ENCODE measurements around the gene PCED1B.
A peak's percentile ranks its signal among the peaks of the same experiment; 100 is the strongest.
"Not testable (repeated sequence)": the region's sequence is repeated elsewhere in the genome, so short reads cannot be mapped to it uniquely, and the experiment has no call there.

The PCED1B gene

DNA sequence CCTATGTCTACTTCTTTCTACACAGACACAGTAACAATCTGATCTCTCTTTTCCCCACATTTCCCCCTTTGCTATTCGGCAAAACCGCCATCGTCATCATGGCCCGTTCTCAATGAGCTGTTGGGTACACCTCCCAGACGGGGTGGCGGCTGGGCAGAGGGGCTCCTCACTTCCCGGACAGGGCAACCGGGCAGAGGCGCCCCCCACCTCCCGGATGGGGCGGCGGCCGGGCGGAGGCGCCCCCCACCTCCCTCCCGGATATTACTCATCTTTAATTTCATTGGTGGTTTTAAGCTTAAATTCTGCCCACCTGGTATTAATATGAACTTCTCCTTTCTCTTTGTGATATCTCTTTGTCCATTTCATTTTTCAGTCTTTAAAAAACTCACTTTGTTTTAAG lies 90.9 kb downstream of the PCED1B start:
- not testable (repeated sequence) for DNase-seq

DNA sequence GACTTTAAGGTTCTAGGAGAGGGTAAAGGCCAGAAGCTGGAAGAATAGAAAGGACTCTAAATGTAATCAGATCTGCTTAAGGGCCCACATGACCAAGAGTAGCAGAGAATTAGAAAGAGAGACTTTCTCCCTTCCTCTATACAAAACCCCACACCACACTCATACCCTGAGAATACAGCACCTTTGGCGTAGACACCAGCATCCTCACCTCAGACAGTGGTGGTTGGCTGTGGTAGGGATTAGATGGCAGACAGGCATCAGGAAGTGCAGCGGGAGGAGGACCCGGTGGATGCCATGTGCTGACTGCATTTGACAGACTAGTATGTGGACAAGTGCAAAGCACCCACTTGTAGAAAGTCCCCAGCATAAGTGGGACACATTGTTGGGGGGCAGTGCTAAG lies 98.6 kb downstream of the PCED1B start:
- DNase-seq: no peak

DNA sequence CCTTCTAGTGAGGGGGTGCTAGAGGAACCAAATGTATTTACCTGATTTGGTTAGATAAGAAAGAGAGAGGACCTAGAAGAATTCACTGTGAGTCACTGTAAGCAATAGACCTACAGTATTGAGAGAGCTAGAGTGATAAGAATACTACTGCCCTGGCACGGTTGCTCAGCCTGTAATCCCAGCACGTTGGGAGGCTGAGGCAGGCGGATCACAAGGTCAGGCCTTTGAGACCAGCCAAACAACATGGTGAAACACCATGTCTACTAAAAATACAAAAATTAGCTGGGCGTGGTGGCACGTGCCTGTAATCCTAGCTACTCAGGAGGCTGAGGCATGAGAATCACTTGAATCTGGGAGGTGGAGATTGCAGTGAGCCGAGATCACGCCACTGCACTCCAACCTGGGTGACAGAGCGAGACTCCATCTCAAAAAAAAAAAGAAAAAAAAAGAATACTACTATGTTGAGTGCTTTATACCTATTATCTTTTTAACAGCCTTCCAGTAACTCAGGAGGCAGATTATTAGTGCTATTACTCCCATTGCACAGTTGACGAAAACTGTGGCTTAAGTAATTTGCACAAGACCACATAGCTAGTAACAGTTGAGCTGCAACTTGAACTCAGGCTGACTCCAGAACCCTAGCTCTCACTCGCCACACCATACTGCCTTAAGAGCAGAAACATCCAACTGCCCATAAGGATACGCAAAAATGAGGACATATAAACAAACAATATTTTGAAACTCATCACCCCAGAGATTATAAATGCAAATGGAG lies 102.9 kb downstream of the PCED1B start:
- DNase-seq: not testable (repeated sequence)

DNA sequence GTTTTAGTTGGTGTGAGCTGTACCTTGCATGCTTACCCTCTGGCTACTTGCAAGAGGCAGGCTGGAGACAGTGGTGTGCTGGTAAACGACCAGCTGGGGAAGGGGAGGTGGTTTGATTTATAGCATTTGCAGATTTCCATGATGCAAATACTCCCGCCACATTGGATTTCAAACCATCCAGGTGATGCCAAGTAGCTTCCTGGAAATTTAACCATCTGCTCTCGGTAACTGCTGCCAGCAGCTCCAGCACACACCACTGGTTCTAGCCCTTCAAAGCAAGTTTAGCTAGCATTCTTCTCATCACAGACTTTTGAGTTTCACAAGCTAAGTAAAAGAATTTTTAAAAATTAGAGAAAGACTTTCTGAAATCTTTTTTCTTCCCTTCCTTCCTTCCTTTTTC lies 104.8 kb downstream of the PCED1B start:
- DNase-seq: no peak

DNA sequence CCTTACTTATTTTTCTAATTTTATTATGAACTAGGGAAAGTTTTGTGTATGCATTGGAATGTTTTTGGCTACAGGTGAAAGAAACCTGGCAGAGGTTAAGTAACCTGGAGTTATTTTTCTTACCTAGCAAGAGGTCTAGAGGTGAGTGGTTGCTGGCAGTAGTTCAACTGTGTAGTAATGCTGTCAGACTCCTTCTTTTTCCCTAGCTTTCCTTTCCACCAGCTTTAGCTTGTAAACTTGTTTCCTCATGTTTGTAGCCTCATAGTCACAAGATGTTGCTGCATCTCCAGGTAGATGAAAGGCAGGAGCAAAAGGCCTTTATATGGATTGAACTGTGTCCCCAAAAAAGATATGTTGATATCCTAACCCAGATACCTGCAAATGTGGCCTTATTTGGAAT lies 105.4 kb downstream of the PCED1B start:
- no peak for DNase-seq

DNA sequence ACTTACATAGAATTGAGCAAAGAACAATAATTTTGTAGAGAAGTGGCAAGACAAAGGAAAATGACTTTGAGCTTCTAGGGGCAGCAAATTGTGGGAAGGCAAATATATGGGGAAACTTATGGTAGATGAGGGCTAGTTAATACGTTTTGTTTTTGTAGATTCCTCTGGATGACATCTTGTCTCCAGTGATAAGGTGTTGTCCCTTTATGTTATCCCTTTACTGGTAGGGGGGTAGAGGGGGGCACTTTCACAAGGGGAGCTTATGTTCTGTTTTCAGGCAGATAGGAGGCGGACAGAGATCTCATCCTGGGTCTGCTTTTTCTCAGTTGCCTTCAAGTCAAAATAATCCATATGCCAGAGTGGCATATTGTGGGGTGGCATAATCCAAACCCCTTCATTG lies 106.8 kb downstream of the PCED1B start:
- DNase-seq: no peak

DNA sequence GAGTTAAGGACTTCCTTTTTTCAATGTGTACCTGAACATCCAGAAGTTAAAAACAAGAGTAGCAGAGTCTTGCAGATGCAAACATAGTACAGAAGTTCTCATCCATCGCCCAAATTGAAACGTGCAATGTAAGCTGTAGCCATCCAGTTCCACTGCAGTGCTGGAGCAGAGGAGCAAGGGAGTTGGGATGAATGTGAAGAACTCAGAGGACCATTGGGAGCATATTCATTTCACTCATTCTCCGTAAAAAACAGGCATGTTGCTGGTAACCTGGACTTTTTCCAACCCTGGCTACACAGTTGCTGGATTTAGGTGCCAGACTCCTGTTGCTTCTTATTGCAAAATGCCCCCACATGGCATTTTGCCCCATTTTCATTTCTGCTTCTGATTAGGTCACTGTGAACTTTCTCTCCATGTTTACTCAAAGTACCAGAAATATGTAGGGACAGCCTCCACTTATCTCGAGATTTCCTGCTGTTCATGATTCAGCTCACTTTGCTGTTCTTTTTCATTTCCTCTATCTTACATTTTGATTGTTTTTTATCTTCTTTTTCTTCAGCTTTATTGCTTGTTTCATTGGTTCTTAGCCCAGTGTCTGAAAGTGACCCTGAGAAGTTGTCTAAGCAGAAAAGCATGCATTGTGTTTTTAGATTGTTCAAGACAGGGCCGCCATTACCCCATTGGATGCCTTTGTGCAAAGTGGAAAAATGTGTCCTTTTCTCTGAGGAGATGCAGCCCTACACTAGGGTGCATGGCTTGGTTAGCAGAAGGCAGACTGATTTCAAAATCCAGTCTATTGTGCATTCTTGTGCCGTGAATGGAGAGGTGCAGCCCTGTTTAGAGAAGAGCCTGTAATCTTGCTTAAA lies 109.4 kb downstream of the PCED1B start:
- DNase-seq: peak; percentile 86

DNA sequence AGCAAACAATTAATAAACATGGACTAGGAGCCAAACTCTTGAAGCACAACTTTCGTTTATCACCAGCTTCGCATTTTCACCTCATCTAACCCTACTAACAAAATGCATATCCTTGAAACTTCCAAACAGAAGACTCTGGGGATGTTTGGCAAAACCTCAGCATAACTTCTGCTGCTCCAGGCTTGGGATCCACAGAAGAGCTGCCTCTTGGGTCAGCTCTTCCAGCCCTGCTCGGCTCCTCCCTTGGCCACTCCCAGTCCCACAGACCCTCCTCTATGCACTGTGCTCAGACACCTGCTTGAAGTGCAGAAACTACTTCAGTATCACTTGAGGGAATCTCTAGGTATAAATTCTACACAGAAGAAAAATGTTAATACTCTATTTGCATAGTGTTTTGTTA lies 110.3 kb downstream of the PCED1B start:
- no peak for DNase-seq

DNA sequence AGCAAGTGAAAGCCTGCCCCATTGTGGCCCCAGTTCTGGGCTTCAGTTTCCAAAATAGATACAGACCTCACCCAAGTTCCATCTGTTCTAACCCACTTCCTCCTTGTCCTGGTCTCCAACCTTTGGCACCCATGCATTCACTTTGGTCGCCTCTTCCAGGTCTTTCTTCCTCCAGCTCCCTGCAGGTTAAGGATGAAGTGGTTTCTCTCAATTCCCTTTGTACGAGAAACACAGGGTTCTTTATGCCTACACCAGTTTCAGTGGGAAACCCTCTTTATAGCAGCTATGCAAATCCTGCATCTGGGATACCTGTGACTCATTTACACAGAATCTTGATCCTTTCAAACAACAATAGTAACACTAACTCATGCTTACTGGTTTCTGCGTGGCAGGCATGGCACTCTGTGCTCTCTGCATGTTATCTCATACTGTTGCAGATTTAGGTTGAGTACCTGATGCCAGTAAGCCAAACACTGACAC lies 110.9 kb downstream of the PCED1B start:
- peak; percentile 79 for DNase-seq

DNA sequence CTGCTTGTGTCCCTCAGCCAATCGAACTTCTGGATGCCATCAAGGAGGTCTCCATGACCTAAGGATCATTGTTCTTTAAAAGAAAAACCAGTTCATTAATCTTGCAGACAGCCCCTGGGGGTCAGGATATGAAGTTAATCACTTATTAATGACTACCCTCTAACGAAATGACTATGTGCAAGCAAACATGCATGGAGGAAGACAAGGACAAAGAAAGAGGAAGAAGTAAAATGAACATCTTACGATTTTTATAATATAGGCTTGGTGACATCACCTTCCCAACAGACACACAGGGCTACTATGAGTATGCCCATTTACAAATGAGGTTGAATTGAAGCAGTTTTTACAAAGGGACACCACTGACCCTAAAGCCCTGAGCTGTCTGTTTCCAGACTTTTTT lies 111.5 kb downstream of the PCED1B start:
- no peak for DNase-seq

DNA sequence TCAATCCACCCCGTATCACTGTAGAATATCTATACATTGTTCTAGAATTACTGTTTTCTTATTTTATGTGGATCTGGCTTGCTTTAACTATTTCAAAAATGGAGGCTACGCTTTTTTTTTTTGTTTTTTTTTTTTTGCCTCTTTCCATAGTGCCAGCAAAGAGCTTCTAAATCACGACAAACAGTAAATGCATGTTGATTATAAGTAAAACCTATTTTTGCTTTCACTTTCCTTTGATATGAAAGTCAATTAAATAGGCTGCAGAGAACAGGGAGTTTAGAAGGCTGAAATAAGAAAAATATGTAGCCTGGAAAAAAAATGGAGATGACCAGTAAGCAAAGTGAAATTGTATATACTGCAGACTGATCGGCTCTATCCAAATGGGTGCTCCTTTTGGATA lies 112.6 kb downstream of the PCED1B start:
- DNase-seq: no peak

DNA sequence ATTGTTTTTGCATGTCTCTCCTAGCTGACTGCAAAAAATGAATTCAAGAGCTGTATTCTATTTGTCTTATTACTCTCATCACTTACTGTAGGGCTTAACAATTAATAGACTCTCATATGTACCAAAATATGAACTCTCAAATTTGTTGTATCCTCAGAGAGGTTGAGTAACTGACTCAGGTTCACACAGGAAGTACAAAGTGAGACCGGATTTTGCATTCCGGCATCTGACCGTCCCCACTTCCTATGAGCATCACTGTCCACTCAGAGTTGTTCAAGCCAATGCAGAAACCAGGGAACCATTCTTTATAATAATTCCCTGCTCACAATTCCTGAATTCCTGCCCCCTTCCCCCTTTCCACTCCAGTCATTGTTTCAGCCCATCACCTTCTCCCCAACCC lies 113.6 kb downstream of the PCED1B start:
- no peak for DNase-seq

DNA sequence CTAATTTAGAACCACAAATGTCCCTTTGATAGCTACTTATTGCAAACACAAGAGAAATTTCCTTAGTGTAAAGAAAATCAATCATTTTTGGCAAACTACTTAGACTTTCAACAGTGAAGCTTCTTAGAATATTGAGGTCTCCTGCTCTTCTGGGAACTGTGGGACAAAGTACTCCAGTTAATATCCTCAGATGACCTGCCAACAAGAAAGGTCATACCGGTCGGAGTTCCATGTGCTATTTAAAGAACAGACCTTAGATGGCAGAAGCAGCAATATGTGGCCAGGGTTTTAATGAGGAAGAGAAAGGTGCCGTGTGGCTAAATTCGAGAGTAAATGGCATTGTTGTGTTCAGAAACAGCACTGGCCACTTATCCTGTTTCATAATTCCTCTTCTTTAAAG lies 115.1 kb downstream of the PCED1B start:
- no peak for DNase-seq

DNA sequence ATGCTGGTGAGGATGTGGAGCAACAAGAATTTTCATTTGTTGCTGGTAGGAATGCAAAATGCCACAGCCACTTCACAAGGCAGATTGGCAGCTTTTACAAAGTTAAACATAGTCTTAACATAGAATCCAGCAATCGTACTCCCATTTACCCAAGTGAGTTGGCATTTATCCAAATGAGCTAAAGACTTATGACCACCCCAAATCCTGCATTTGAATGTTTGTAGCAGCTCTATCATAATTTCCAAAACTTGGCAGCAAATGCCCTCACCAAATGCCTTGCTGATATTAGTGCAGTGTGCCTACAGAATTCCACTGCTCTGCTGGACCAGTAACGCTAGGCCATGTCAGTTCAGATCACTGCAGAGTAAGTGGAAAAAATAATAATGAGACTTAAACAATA lies 121.0 kb downstream of the PCED1B start:
- DNase-seq: no peak

DNA sequence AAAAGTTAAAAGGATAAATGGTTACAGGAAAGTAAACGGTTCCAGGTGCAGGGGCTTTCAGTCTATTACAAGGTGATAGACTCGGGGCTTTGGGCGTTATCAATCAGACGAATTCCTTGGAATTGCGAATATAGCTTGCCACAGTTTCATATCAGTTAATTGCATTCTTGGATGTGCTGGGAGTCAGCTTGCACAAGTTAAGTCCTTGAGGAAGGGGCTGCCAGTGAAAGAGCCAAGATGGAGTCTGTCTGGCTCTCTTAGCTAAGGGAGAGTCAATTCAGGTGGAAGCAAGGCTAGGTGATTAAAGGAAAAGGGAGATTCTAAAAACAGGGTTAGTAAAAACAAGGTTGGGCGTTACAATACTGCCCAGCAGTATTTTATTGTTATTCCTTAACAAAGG lies 121.8 kb downstream of the PCED1B start:
- not testable (repeated sequence) for DNase-seq

DNA sequence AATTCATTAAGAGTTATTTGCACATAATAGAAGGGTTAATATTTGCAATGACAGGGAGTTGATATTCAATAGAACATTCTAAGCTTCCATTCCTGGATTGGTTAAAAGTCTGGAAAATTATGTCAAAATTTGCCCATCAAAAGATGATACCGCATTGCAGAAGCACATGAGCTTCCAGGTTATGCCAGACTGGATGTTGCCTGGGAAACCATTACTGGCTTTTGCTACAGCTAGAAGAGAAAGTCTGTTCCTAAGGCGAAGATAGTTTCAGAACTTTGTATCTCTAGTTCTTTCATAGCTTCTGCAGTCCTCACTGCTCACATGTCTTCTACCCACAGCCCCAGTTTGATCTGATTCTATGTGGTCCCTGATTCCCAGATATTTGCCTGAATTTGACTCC lies 122.8 kb downstream of the PCED1B start:
- no peak for DNase-seq

DNA sequence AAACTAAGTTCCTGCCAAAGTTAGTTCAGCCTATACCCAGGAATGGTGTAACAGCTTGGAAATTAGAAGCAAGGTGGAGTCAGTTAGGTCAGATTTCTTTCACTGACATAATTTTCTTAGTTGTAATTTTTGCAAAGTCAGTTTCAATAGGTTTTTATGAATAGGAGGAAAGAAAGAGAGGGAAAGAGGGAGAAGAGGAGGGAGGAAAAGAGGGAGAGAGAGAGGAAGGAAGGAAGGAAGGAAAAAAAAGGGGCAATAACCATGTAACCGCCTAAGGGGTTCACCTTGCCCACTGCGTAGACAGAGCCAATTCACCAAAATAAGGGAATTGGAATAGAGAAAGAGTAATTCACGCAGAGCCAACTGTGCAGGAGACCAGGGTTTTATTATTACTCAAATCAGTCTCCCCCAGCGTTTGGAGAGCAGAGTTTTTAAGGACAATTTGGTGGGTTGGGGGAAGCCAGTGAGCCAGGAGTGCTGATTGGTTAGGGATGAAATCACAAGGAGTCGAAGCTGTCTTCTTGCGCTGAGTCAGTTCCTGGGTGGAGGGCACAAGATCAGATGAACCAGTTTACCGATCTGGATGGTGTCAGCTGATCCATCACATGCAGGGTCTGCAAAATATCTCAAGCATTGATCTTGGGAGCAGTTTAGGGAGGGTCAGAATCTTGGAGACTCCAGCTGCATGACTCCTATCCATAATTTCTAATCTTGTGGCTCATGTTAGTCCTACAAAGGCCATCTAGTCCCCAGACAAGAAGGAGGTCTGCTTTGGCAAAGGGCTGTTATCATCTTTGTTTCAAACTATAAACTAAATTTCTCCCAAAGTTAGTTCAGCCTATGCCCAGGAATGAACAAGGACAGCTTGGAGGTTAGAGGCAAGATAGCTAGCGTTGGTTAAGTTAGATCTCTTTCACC lies 126.4 kb downstream of the PCED1B start:
- DNase-seq: no peak

DNA sequence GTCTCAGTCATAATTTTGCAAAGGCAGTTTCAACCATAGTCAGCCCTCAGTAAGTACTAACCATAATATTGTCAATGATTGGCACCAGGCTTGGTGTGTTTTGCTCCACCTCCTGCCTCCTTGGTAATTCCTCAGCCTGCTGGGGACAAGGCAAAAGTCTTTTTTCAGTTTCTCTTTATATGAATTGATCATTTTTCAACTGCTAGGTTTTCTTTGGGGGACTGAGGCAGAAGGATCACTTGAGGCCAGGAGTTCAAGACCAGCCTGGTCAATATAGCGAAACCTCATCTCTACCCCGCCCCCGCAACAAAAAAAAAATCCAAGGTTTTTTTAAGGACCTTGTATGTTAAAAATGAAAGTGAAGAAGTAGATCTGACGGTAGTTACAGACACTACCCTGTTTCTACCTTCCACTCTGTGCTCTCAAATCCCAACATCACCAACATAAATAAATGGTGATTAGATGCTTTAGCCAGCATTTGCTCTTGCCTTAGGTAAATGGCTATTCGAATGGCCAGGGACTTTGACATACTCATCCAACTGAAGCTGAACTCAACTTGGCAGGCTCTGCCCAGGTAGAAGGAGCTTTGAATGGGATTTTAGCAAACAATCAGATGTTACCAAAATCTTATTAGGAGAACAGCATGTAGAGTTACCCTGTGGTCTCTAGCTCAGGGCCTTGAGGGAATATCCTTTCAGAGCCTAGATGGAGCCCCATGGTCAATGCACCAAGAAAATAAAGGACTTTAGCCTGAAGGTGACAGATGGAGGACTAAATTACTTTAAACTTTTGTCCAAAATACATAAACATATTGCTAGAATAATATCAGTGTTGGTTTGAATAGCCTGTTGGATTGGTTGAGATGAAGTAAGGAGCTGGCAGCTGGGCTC lies 127.3 kb downstream of the PCED1B start:
- no peak for DNase-seq

DNA sequence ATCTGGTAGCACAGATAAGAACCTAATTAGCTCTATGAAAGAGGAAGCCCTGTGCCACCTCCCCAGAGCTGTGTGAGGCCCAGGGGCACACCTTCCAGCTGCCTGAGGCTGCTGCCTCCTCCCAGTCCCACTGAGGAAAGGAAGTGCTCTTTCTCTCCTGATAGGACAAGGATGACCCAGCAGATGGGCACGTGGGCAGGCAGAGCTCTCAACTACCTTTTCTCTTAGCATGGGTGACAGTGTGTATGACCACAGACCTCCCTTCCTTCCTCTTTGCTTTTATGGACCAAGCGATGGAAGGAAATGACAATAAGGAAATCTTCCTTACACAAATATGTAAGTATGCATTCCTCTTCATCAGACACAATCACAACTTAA lies 127.9 kb downstream of the PCED1B start:
- peak; percentile 44 for DNase-seq

DNA sequence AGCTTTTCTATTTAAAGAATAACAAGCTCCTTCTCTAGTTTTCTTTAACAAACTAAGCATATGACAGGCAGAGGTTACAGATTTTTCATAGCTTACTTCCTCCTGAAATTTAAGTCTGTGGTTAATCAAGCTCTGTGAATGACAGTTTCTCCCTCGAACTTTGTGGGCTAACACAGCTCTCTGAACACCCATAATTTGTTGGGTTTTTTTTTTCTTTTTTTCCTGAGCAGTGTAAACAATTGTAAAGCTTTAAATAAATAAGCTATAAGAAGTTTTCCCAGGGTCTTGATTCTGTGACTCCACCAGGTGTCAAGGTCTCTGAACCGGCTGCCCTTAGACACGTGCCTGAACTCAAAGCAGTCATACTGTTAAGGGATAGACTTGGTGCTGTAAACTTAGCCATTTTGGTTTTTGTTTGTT lies 128.4 kb downstream of the PCED1B start:
- no peak for DNase-seq

DNA sequence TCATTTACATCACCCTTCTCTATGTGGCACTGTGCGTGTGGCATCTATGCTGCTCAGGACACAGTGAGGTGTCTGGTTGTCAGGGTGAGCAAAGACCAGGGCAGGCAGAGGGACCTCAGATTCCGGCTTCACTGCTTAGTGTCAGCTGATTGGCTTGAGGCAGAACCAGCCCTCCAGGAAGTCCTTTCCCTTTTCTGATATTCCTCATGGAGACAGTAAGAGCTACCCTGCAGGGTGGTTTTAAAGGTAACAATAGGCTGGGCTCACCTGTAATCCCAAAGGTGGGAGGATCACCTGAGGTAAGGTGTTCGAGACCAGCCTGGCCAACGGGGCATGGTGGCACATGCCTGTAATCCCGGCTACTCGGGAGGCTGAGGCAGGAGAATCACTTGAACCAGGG lies 129.6 kb downstream of the PCED1B start:
- DNase-seq: no peak

DNA sequence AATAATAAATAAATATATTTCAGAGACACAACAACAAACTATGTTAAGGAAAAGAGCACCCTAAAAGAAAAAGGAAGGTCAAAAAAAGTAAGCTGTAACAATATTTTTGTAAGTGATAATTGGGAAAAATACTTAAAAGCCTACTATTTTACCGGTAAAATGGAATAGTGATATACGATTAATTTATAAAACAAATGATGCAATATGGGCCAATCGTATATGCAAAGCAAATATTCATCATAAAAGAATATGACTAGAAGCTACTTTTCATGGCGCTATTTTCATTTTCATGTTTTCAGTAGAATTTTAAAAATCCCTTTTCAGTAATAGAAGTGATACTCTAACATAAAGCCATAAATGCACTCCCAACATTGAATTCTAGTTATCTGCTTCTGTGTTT lies 131.4 kb downstream of the PCED1B start:
- no peak for DNase-seq

All from fibroblast of skin of back (primary cell).